C4-2B (cell line): ENCODE results near the gene ITPR1.

ENCODE experiments used
- ZFX ChIP-seq: fragments of 450-650 bp; IDR thresholded peaks from 2 replicates; pipeline ENCODE4 v1.6.1; 2017
- TF ChIP-seq, protein P1 (sequence below): fragments of 450-650 bp; conservative IDR thresholded peaks from 2 replicates; pipeline ENCODE4 v1.5.1; 2017; ENCODE audit warnings: mild to moderate bottlenecking

DNA sequence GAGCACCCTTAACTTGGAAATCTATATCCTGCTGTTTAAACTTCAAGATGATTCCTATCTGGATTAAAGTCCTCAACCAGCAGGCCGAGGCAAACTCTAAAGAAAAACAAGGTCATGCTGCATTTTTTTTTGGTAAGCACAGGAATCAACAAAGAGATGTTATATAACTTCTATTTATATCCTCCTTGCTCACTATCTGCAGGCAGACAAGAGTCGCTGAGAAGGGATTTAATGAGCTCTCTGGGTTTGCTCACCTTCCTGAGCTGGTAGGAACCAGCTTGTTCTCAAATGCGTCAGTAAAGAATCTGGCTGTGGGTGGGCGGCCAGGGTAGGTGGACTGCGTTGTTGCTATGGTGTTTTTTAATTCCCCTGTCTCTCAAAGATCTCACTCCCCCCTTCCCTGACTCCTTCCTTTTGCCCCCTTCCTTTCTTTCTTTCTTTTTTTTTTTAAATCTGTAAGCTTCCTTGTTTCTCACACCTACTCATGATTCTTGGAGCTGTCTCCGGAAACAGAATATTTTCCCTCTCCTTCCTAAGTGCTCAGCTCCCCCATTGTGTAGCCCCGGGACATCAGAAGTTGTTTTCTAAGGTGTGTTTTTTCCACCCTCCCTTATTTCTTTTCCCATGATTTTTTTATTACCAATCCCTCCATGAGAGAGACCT is 257.3 kb downstream of the ITPR1 start:
- TF ChIP-seq, protein P1, sequence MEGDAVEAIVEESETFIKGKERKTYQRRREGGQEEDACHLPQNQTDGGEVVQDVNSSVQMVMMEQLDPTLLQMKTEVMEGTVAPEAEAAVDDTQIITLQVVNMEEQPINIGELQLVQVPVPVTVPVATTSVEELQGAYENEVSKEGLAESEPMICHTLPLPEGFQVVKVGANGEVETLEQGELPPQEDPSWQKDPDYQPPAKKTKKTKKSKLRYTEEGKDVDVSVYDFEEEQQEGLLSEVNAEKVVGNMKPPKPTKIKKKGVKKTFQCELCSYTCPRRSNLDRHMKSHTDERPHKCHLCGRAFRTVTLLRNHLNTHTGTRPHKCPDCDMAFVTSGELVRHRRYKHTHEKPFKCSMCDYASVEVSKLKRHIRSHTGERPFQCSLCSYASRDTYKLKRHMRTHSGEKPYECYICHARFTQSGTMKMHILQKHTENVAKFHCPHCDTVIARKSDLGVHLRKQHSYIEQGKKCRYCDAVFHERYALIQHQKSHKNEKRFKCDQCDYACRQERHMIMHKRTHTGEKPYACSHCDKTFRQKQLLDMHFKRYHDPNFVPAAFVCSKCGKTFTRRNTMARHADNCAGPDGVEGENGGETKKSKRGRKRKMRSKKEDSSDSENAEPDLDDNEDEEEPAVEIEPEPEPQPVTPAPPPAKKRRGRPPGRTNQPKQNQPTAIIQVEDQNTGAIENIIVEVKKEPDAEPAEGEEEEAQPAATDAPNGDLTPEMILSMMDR = no peak
- no peak for TF ChIP-seq ZFX
